Thymus (tissue), 11 donors: Measurements from ENCODE around the gene QRFPR. TPM values are rescaled to one million over a fixed set of nuclear protein-coding genes. Genes with fewer than 3 reads are reported as not detected.

ENCODE experiments used
- DNase-seq, 9 donors: peaks; one replicate each; pipeline ENCODE4 v3.0.0-alpha.2; 2013; ENCODE audit warnings: low spot score in 9 of 9, low read depth in 6 of 9, missing footprints in 1 of 9
- H3K27ac ChIP-seq, 2 donors: one replicate each; pipeline ENCODE4 v1.5.1; 2013; ENCODE audit warnings: control low read depth in 1 of 2, low read depth in 1 of 2, low read length in 1 of 2, mild to moderate bottlenecking in 1 of 2, moderate library complexity in 1 of 2
- H3K27me3 ChIP-seq, 2 donors: one replicate each; pipeline ENCODE4 v1.5.1; 2013; ENCODE audit warnings: low read length in 1 of 2; ENCODE audit not compliant: control insufficient read depth in 2 of 2, insufficient read depth in 1 of 2
- H3K36me3 ChIP-seq, 2 donors: one replicate each; pipeline ENCODE4 v1.5.1; 2013; ENCODE audit warnings: low read length in 1 of 2, mild to moderate bottlenecking in 1 of 2, moderate library complexity in 1 of 2; ENCODE audit not compliant: control insufficient read depth in 2 of 2, insufficient read depth in 2 of 2
- H3K4me1 ChIP-seq, 2 donors: one replicate each; pipeline ENCODE4 v1.5.1; 2013; ENCODE audit warnings: low read length in 2 of 2; ENCODE audit not compliant: control insufficient read depth in 2 of 2, insufficient read depth in 2 of 2
- H3K4me3 ChIP-seq, 2 donors: one replicate each; pipeline ENCODE4 v1.5.1; 2013; ENCODE audit warnings: low read length in 2 of 2, control low read depth in 1 of 2, mild to moderate bottlenecking in 1 of 2
- H3K9me3 ChIP-seq, 2 donors: one replicate each; pipeline ENCODE4 v1.5.1; 2013; ENCODE audit warnings: low read length in 1 of 2, mild to moderate bottlenecking in 1 of 2; ENCODE audit not compliant: control insufficient read depth in 2 of 2, insufficient read depth in 1 of 2
- WGBS: extraction: QIAGEN DNeasy Blood & Tissue Kit; methylation state at CpG from one replicate; pipeline ENCODE4 v1.1.7; 2013; 5-methylcytosine and 5-hydroxymethylcytosine counted together
- polyA plus RNA-seq: library from polyadenylated mRNA; stranded (reverse); fragments of 200-250 nt; gene quantifications from one replicate; pipeline ENCODE4 v1.2.3, GENCODE V29; 2013
- total RNA-seq: library from RNA; stranded (reverse); fragments of 120-200 nt; gene quantifications from one replicate; pipeline ENCODE4 v1.2.4, GENCODE V29; 2013
- donor health status: healthy.

QRFPR gene
- total and polyA plus RNA-seq, 2 donors = 0.09 to 0.24 TPM

DNA sequence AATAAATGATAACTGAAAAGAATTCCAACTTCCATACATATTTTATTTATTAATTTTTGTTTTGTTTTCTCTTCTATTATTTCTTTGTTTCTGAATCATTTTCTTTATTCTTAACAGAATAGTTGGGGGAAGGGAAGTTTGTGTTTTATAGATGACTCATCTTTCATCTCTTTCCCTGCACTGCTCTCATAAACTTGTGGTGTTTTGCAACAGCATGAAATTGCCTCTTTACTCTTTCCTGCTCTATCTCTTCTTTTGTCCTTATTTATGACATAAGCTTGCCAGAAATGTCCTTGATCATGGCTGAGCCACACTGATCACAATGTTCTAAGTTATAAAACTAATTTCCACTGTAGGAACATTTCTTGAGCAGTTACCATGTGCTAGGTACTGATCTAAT lies 22.3 kb downstream of the QRFPR start:
- no peak for DNase-seq

DNA sequence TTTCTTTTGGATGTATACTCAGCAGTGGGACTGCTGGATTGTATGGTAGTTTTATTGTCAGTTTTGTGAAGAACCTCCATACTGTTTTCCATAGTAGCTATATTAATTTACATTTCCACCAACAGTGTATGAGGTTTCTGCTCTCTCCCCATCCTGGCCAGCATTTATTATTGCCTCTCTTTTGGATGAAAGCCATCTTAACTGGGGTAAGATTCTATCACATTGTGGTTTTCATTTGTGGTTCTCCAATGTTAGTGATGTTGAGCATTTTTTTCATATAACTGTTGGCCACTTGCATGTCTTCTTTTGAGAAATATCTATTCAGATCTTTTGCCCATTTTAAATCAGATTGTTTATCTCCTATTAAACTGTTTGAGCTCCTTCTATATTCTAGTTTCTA lies 27.6 kb downstream of the QRFPR start:
- DNase-seq = no peak
- Histone ChIP-seq H3K4me1 (no peaks in the 10 kb centered on the region), H3K4me3 (no peak overlapping the region), H3K36me3 (no peaks in the 10 kb centered on the region), H3K27me3 (no peaks in the 10 kb centered on the region), H3K27ac (no peak overlapping the region), H3K9me3 (no peaks in the 10 kb centered on the region)

More for the DNA sequence above, 22.3 kb downstream of the QRFPR start:
- Histone ChIP-seq H3K9me3 (no peaks in the 10 kb centered on the region), H3K27me3 (no peaks in the 10 kb centered on the region), H3K4me3 (no peak overlapping the region), H3K27ac (no peak overlapping the region), H3K4me1 (no peaks in the 10 kb centered on the region), H3K36me3 (no peaks in the 10 kb centered on the region)

GRCh38 chr4:121344098-121344497 lies 36.7 kb downstream of the QRFPR start:
- no peaks in the 10 kb centered on the region for H3K36me3 ChIP-seq
- no peaks in the 10 kb centered on the region for H3K27me3 ChIP-seq
- H3K4me1 ChIP-seq = no peaks in the 10 kb centered on the region
- WGBS = 86% methylated on average over 1 of the region's 1 CpG
- no peak overlapping the region for H3K27ac ChIP-seq
- no peak for DNase-seq
- H3K4me3 ChIP-seq = no peak overlapping the region
- no peaks in the 10 kb centered on the region for H3K9me3 ChIP-seq

DNA sequence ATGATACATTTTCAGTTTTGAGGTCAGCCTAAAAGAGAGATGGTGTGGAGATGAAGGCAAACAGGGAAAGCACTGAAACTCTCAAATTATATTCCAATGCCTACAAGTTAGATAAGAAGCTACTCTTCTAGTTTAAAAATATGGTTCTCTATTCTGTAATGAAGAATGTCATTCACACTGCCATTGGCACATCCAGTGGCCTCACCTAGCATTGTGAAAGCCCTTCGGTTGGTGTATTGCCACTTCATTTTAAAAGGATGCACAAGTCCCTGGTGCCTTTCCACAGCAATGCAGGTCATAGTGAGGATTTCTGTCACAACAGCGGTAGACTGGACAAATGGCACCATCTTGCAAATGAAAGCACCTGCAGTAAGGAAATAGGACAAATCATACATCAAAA lies 40.6 kb downstream of the QRFPR start:
- Histone ChIP-seq H3K27me3 (no peaks in the 10 kb centered on the region), H3K27ac (no peak overlapping the region), H3K4me1 (no peaks in the 10 kb centered on the region), H3K9me3 (no peaks in the 10 kb centered on the region), H3K4me3 (no peak overlapping the region), H3K36me3 (no peaks in the 10 kb centered on the region)
- no peak for DNase-seq
- 96% methylated on average over 2 of the region's 2 CpGs for WGBS

DNA sequence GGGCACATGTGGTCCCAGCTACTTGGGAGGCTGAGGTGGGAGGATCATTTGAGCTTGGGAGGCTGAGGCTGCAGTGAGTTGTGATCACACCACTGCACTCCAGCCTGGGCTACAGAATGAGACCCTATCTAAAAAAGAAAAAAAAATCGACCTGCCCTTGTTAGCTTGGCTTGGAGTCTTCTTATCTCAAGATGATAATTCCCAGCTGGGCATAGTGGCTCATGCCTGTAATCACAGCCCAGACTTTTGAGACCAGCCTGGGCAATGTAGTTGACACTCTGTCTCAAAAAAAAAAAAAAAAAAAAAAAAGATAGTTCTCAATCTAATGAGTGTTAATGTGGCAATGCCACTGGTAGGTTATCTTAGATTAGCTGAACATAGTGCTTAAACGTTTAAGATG lies 41.0 kb downstream of the QRFPR start:
- H3K9me3 ChIP-seq = no peaks in the 10 kb centered on the region
- no peaks in the 10 kb centered on the region for H3K4me1 ChIP-seq
- H3K27me3 ChIP-seq = no peaks in the 10 kb centered on the region
- 62% methylated on average over 2 of the region's 2 CpGs for WGBS
- no peak overlapping the region for H3K4me3 ChIP-seq
- no peaks in the 10 kb centered on the region for H3K36me3 ChIP-seq
- no peak overlapping the region for H3K27ac ChIP-seq
- no peak for DNase-seq

- H3K4me1 ChIP-seq = no peaks in the 10 kb centered on the region
- no peak overlapping the region for H3K4me3 ChIP-seq
- H3K27ac ChIP-seq = no peak overlapping the region
- WGBS = 79% methylated on average over 2 of the region's 2 CpGs
- no peaks in the 10 kb centered on the region for H3K9me3 ChIP-seq
- no peak for DNase-seq
- no peaks in the 10 kb centered on the region for H3K36me3 ChIP-seq
- no peaks in the 10 kb centered on the region for H3K27me3 ChIP-seq
These were observed 41.5 kb downstream of the QRFPR start for GRCh38 chr4:121339307-121339706.

- Histone ChIP-seq H3K36me3 (no peaks in the 10 kb centered on the region), H3K27me3 (no peaks in the 10 kb centered on the region), H3K27ac (no peak overlapping the region), H3K9me3 (no peaks in the 10 kb centered on the region), H3K4me1 (no peaks in the 10 kb centered on the region), H3K4me3 (no peak overlapping the region)
- WGBS = 94% methylated on average over 7 of the region's 7 CpGs
- no peak for DNase-seq
These were observed 42.3 kb downstream of the QRFPR start for GRCh38 chr4:121338518-121338917.

- 94% methylated on average over 2 of the region's 2 CpGs for WGBS
- Histone ChIP-seq H3K9me3 (no peaks in the 10 kb centered on the region), H3K27me3 (no peaks in the 10 kb centered on the region)
These were observed 44.1 kb downstream of the QRFPR start for GRCh38 chr4:121336706-121337105.

DNA sequence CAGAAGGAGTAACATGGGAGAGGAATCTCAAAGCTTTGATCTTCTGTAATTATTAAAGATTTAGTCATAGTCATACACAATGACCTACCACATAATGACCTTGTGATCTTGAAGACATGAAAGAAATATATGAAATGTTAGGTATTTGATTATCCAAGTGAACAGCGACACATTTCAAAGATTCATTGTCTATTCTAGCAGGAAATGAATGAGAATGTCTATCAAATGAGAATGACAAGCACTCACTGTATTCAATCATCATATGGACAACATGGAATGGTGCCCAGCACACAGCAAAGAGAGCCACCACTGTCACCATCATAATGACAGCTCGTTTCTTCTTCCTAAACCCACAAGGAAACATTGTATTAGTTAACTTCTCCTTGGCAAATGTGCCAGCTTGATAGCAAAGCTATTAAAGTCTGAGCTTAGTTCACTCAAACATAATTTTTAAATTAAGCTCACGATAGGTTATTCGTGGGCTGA lies 50.6 kb downstream of the QRFPR start:
- whole genome bisulfite sequencing = 85% methylated on average over 4 of the region's 4 CpGs
- Histone ChIP-seq H3K4me3 (no peak overlapping the region), H3K36me3 (no peaks in the 10 kb centered on the region), H3K4me1 (no peaks in the 10 kb centered on the region), H3K27me3 (no peaks in the 10 kb centered on the region), H3K27ac (no peak overlapping the region), H3K9me3 (no peaks in the 10 kb centered on the region)
- no peak for DNase-seq

More at GRCh38 chr4:121336706-121337105, 44.1 kb downstream of the QRFPR start:
- no peaks in the 10 kb centered on the region for H3K4me1 ChIP-seq
- no peak overlapping the region for H3K4me3 ChIP-seq
- no peak for DNase-seq
- H3K36me3 ChIP-seq = no peaks in the 10 kb centered on the region
- H3K27ac ChIP-seq = no peak overlapping the region

GRCh38 chr4:121326597-121326996 lies 54.2 kb downstream of the QRFPR start:
- Histone ChIP-seq H3K36me3 (no peaks in the 10 kb centered on the region), H3K4me3 (no peak overlapping the region), H3K27ac (no peak overlapping the region), H3K27me3 (no peaks in the 10 kb centered on the region), H3K4me1 (no peaks in the 10 kb centered on the region), H3K9me3 (no peaks in the 10 kb centered on the region)
- DNase-seq = no peak
- WGBS = 73% methylated on average over 1 of the region's 1 CpG
